Esophagus squamous epithelium (tissue), 5 donors: ENCODE data around the gene HEPACAM. TPM values are rescaled to one million over a fixed set of nuclear protein-coding genes. Genes with fewer than 3 reads are reported as not detected.

ENCODE experiments used
- DNase-seq: peaks from one replicate; lab custom pipeline; 2025; lab: John Stamatoyannopoulos, UW
- H3K27ac ChIP-seq, 4 donors: fragments of 200-600 bp; sonication (generic); one replicate each; pipeline ENCODE4 v1.5.1; 2016 to 2019; ENCODE audit warnings: mild to moderate bottlenecking in 1 of 4
- H3K27me3 ChIP-seq, 4 donors: fragments of 200-600 bp; sonication (generic); 1 replicate in 3 of 4; 2 replicates in 1 of 4; pipeline versions ENCODE4 v1.5.1 to v1.6.0; 2017 to 2021; ENCODE audit warnings: antibody characterized with exemption in 1 of 4
- H3K36me3 ChIP-seq, 3 donors: fragments of 200-600 bp; sonication (generic); one replicate each; pipeline ENCODE4 v1.5.1; 2016 to 2019
- H3K4me1 ChIP-seq, 3 donors: fragments of 200-600 bp; sonication (generic); one replicate each; pipeline ENCODE4 v1.5.1; 2017 to 2019
- H3K4me3 ChIP-seq, 4 donors: fragments of 200-600 bp; sonication (generic); 1 replicate in 3 of 4; 2 replicates in 1 of 4; pipeline ENCODE4 v1.5.1; 2016 to 2019; ENCODE audit warnings: mild to moderate bottlenecking in 2 of 4, moderate library complexity in 1 of 4
- H3K9me3 ChIP-seq, 3 donors: fragments of 200-600 bp; sonication (generic); one replicate each; pipeline ENCODE4 v1.5.1; 2016 to 2019
- CTCF ChIP-seq, 6 experiments: fragments of 450-650 bp in 4 of 6; fragments of 200-600 bp in 2 of 6; sonication (generic) in 2 of 6; IDR thresholded peaks; one replicate each; pipeline ENCODE4 v1.5.1; 2016 to 2019; ENCODE audit warnings: antibody characterized with exemption in 6 of 6, mild to moderate bottlenecking in 4 of 6, moderate library complexity in 4 of 6
- POLR2A ChIP-seq, 4 donors: fragments of 450-650 bp; IDR thresholded peaks; one replicate each; pipeline ENCODE4 v1.6.1; 2017; ENCODE audit warnings: antibody characterized with exemption in 4 of 4, mild to moderate bottlenecking in 4 of 4, moderate library complexity in 3 of 4
- WGBS, 2 donors: methylation state at CpG; one replicate each; pipeline ENCODE4 v1.1.5; 2018; 5-methylcytosine and 5-hydroxymethylcytosine counted together
- intact Hi-C: fragments of 100-400 bp; cut with DNase I; formaldehyde crosslinking; loops from one replicate; pipeline ENCODE4 v1.15.0; 2022
- total RNA-seq, 4 donors: library from RNA; depleted of rRNA; stranded (reverse); fragments of >200 nt; gene quantifications; one replicate each; pipeline ENCODE4 v1.1.0, GENCODE V29; 2016
- donor health status: DM: yes; HTN: yes; CAD: no.

Gene HEPACAM
- total RNA-seq, 4 donors from 2014 or later: not detected

- no peaks in the 10 kb centered on the region for H3K9me3 ChIP-seq
- H3K27me3 ChIP-seq: peaks cover 0 to 56% (median 0%) of the 10 kb centered on the region in 4 donors
- peak overlapping the region; percentile 43 to 84 (median 56) for H3K4me3 ChIP-seq
- H3K27ac ChIP-seq: peak overlapping the region; percentile 83 to 95 (median 86)
- TF ChIP-seq CTCF (IDR thresholded peaks at IDR 0.05): peak; percentile 41 to 79 (median 66)
- peak in 1 of 4 donors; percentile 24 for TF ChIP-seq POLR2A (IDR thresholded peaks at IDR 0.05)
- peaks cover 3 to 26% (median 6%) of the 10 kb centered on the region in 3 donors for H3K4me1 ChIP-seq
- peak; percentile 48 for DNase-seq
- H3K36me3 ChIP-seq: no peaks in the 10 kb centered on the region
- intact Hi-C loops: no loop called here
- WGBS, 2 donors: 0 to 4% methylated on average over 10 to 12 of the region's 69 CpGs
Observed at GRCh38 chr11:124875943-124876817, 59.7 kb downstream of the HEPACAM start.

GRCh38 chr11:124875401-124875800 lies 60.4 kb downstream of the HEPACAM start:
- intact Hi-C loops: no loop called here
- DNase-seq: no peak

GRCh38 chr11:124874571-124875255 lies 61.1 kb downstream of the HEPACAM start:
- TF ChIP-seq CTCF (IDR thresholded peaks at IDR 0.05) (no peak), POLR2A (IDR thresholded peaks at IDR 0.05) (no peak)
- Histone ChIP-seq H3K4me1 (peaks cover 3 to 26% (median 6%) of the 10 kb centered on the region in 3 donors), H3K27me3 (peaks cover 0 to 70% (median 1%) of the 10 kb centered on the region in 4 donors), H3K27ac (no peak overlapping the region), H3K36me3 (no peaks in the 10 kb centered on the region), H3K9me3 (no peaks in the 10 kb centered on the region), H3K4me3 (no peak overlapping the region)
- intact Hi-C loops: no loop called here
- WGBS, 2 donors: 89 to 91% methylated on average over 4 to 6 of the region's 7 CpGs
- no peak for DNase-seq

More at GRCh38 chr11:124875401-124875800, 60.4 kb downstream of the HEPACAM start:
- TF ChIP-seq POLR2A (IDR thresholded peaks at IDR 0.05) (no peak), CTCF (IDR thresholded peaks at IDR 0.05) (no peak)
- H3K27ac ChIP-seq: peak overlapping the region in 2 of 4 donors; percentile 84 to 88
- peaks cover 3 to 26% (median 6%) of the 10 kb centered on the region in 3 donors for H3K4me1 ChIP-seq
- H3K27me3 ChIP-seq: peaks cover 0 to 64% (median 0%) of the 10 kb centered on the region in 4 donors
- H3K9me3 ChIP-seq: no peaks in the 10 kb centered on the region
- 45 to 63% methylated on average over 2 to 3 of the region's 3 CpGs for WGBS, 2 donors
- no peaks in the 10 kb centered on the region for H3K36me3 ChIP-seq
- peak overlapping the region in 3 of 4 donors; percentile 56 to 84 (median 57) for H3K4me3 ChIP-seq

GRCh38 chr11:124873951-124874350 lies 61.9 kb downstream of the HEPACAM start:
- no peak for DNase-seq
- Histone ChIP-seq H3K9me3 (no peaks in the 10 kb centered on the region), H3K4me3 (no peak overlapping the region), H3K27me3 (peaks cover 1 to 78% (median 8%) of the 10 kb centered on the region in 4 donors), H3K27ac (no peak overlapping the region), H3K4me1 (peaks cover 3 to 32% (median 8%) of the 10 kb centered on the region in 3 donors), H3K36me3 (no peaks in the 10 kb centered on the region)
- TF ChIP-seq POLR2A (IDR thresholded peaks at IDR 0.05): no peak
- no peak for TF ChIP-seq CTCF (IDR thresholded peaks at IDR 0.05)
- 59 to 72% methylated on average over 2 to 5 of the region's 8 CpGs for WGBS, 2 donors
- intact Hi-C loops: no loop called here
